H1 (cell line): ENCODE data around the gene MIPOL1. TPM values are rescaled to one million over a fixed set of nuclear protein-coding genes. Genes with fewer than 3 reads are reported as not detected.

ENCODE experiments used
- ASH2L ChIP-seq: fragments of 200-600, 300-600 bp; sonication (generic); IDR thresholded peaks from one replicate; pipeline ENCODE4 v1.7.1; 2017; ENCODE audit warnings: low read length
- CBX8 ChIP-seq: fragments of 300-800, 300-1000 bp; sonication (generic); IDR thresholded peaks from 2 replicates; pipeline ENCODE4 v1.7.1; 2016; ENCODE audit warnings: low read depth, low read length, borderline replicate concordance
- CHD7 ChIP-seq: fragments of 300-600 bp; sonication (generic); IDR thresholded peaks from 2 replicates; pipeline ENCODE4 v1.7.1; 2012; ENCODE audit warnings: low read length, moderate library complexity, mild to moderate bottlenecking, inconsistent platforms; ENCODE audit not compliant: insufficient replicate concordance
- CTBP2 ChIP-seq: IDR thresholded peaks from 2 replicates; pipeline ENCODE4 v1.7.0; 2011; ENCODE audit warnings: borderline replicate concordance, mild to moderate bottlenecking, moderate library complexity, mixed read lengths, low read length; ENCODE audit not compliant: insufficient read depth, insufficient read length
- FOSL1 ChIP-seq: IDR thresholded peaks from 2 replicates; pipeline ENCODE4 v1.6.1; 2011; ENCODE audit warnings: mild to moderate bottlenecking, low read depth, low read length, moderate library complexity; ENCODE audit not compliant: insufficient read depth
- GTF2F1 ChIP-seq: IDR thresholded peaks from 2 replicates; pipeline ENCODE4 v1.6.1; 2012; ENCODE audit warnings: low read depth, low read length, improper control_type of control experiment, borderline replicate concordance
- HDAC6 ChIP-seq: IDR thresholded peaks from one replicate; pipeline ENCODE4 v1.7.1; 2012; ENCODE audit warnings: low read depth, mild to moderate bottlenecking, inconsistent platforms, low read length, moderate library complexity
- MAFK ChIP-seq: IDR thresholded peaks from 2 replicates; pipeline ENCODE4 v1.6.1; 2012; ENCODE audit warnings: low read depth, mild to moderate bottlenecking, improper control_type of control experiment, low read length
- POLR2AphosphoS5 ChIP-seq: IDR thresholded peaks from 2 replicates; pipeline ENCODE4 v1.6.1; 2011; ENCODE audit warnings: low read depth, low read length
- SIX5 ChIP-seq: IDR thresholded peaks from 2 replicates; pipeline ENCODE4 v1.6.1; 2011; ENCODE audit warnings: mild to moderate bottlenecking, low read depth, low read length
- SRF ChIP-seq: IDR thresholded peaks from 2 replicates; pipeline ENCODE4 v1.6.1; 2011; ENCODE audit warnings: mild to moderate bottlenecking, low read depth, low read length, moderate library complexity
- ZNF274 ChIP-seq: IDR thresholded peaks from 2 replicates; pipeline ENCODE4 v1.7.0; 2012; ENCODE audit warnings: low read length, borderline replicate concordance; ENCODE audit errors: extremely low read depth
- polyA plus RNA-seq, 7 experiments: library from polyadenylated mRNA; depleted of rRNA in 3 of 7; stranded (reverse) in 5 of 7; unstranded in 2 of 7; fragments of >200 nt in 5 of 7; fragments of 200-250 nt in 2 of 7; gene quantifications; 1 replicate in 5 of 7; 2 replicates in 1 of 7; 4 replicates in 1 of 7; pipeline versions ENCODE4 v1.2.1 to v1.2.3, GENCODE V29; 2011 to 2013; ENCODE audit warnings: missing spikeins in 2 of 7, mixed read lengths in 2 of 7
- total RNA-seq: library from RNA; stranded (reverse); fragmentation: NEBNext Ultra II Directional; extraction: Animal tissue kit (Norgen Biotek cat#: 25700); gene quantifications from 2 replicates; pipeline ENCODE4 v1.2.1, GENCODE V29; 2021

MIPOL1 gene
- total and polyA plus RNA-seq, 2 of the 8 experiments (the other 6 are each of a cell fraction or from before 2014, with no cell fraction given) = 2.8 to 23.9 TPM

- TF ChIP-seq CHD7 (no peak), CBX8 (no peak), GTF2F1 (no peak), MAFK (no peak), SIX5 (no peak), FOSL1 (no peak), ASH2L (no peak), HDAC6 (no peak), POLR2AphosphoS5 (no peak), SRF (no peak), ZNF274 (no peak), CTBP2 (no peak)
Measured at GRCh38 chr14:37213016-37213415, 15.3 kb downstream of the MIPOL1 start (continued).
